Gastroesophageal sphincter (tissue), 3 donors: ENCODE measurements around the gene FAM149B1.

Experiments
- CTCF ChIP-seq, 4 experiments: fragments of 200-600 bp in 2 of 4; fragments of 450-650 bp in 2 of 4; sonication (generic) in 1 of 4; IDR thresholded peaks; one replicate each; pipeline ENCODE4 v1.5.1; 2017 to 2019; ENCODE audit warnings: antibody characterized with exemption in 4 of 4, mild to moderate bottlenecking in 2 of 4, moderate library complexity in 2 of 4
- POLR2A ChIP-seq, 2 donors: fragments of 450-650 bp; IDR thresholded peaks; one replicate each; pipeline ENCODE4 v1.6.1; 2017; ENCODE audit warnings: antibody characterized with exemption in 2 of 2, mild to moderate bottlenecking in 2 of 2, moderate library complexity in 1 of 2

GRCh38 chr10:73244866-73245477 is 77.1 kb downstream of the FAM149B1 start:
- TF ChIP-seq CTCF (IDR thresholded peaks at IDR 0.05): no peak
- TF ChIP-seq POLR2A (IDR thresholded peaks at IDR 0.05): no peak
